ENCODE measurements around the gene SLC2A5.

GRCh38 chr1:9044236-9044635 lies 25.2 kb downstream of the SLC2A5 start:
- TF ChIP-seq, protein P1, sequence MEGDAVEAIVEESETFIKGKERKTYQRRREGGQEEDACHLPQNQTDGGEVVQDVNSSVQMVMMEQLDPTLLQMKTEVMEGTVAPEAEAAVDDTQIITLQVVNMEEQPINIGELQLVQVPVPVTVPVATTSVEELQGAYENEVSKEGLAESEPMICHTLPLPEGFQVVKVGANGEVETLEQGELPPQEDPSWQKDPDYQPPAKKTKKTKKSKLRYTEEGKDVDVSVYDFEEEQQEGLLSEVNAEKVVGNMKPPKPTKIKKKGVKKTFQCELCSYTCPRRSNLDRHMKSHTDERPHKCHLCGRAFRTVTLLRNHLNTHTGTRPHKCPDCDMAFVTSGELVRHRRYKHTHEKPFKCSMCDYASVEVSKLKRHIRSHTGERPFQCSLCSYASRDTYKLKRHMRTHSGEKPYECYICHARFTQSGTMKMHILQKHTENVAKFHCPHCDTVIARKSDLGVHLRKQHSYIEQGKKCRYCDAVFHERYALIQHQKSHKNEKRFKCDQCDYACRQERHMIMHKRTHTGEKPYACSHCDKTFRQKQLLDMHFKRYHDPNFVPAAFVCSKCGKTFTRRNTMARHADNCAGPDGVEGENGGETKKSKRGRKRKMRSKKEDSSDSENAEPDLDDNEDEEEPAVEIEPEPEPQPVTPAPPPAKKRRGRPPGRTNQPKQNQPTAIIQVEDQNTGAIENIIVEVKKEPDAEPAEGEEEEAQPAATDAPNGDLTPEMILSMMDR (IDR thresholded peaks at IDR 0.05; ENCODE audit: insufficient read depth, low read length, poor library complexity, severe bottlenecking): no peak
- no peak for TF ChIP-seq EZH2phosphoT487 (conservative IDR thresholded peaks at IDR 0.05; ENCODE audit: low read length)
